HepG2 (cell line): Measurements from ENCODE around the gene CH25H. TPM values are rescaled to one million over a fixed set of nuclear protein-coding genes. Genes with fewer than 3 reads are reported as not detected.

Experiments used
- ATF5 ChIP-seq: sonication (generic); formaldehyde crosslinking; IDR thresholded peaks from 2 replicates; pipeline ENCODE4 v1.4.0; 2020; ENCODE audit warnings: mild to moderate bottlenecking, low read depth, missing genetic modification reagents
- DMTF1 ChIP-seq: sonication (generic); formaldehyde crosslinking; IDR thresholded peaks from 2 replicates; pipeline ENCODE4 v1.4.0; 2020; ENCODE audit warnings: mild to moderate bottlenecking, missing genetic modification reagents
- EEA1 ChIP-seq: sonication (generic); formaldehyde crosslinking; IDR thresholded peaks from 2 replicates; pipeline ENCODE4 v1.5.1; 2020; ENCODE audit warnings: mild to moderate bottlenecking, missing genetic modification reagents, borderline replicate concordance
- JDP2 ChIP-seq: sonication (generic); formaldehyde crosslinking; IDR thresholded peaks from 2 replicates; pipeline ENCODE4 v1.8.1; 2022; ENCODE audit warnings: missing genetic modification reagents, borderline replicate concordance
- KDM5A ChIP-seq: fragments of 200-600 bp; sonication (generic); IDR thresholded peaks from 2 replicates; pipeline ENCODE4 v1.7.0; 2018; ENCODE audit warnings: antibody characterized with exemption, mild to moderate bottlenecking, low read length, borderline replicate concordance
- LRRFIP1 ChIP-seq: sonication (generic); formaldehyde crosslinking; conservative IDR thresholded peaks from 2 replicates; pipeline ENCODE4 v1.4.0; 2020; ENCODE audit warnings: missing genetic modification reagents
- MEF2D ChIP-seq: sonication (generic); formaldehyde crosslinking; IDR thresholded peaks from 2 replicates; pipeline ENCODE4 v1.5.1; 2020; ENCODE audit warnings: mild to moderate bottlenecking, missing genetic modification reagents
- NRL ChIP-seq: sonication (generic); formaldehyde crosslinking; IDR thresholded peaks from 2 replicates; pipeline ENCODE4 v1.5.0; 2020; ENCODE audit warnings: missing genetic modification reagents, mild to moderate bottlenecking, moderate library complexity, borderline replicate concordance
- PAXIP1 ChIP-seq: sonication (generic); formaldehyde crosslinking; conservative IDR thresholded peaks from 2 replicates; pipeline ENCODE4 v1.4.0; 2020; ENCODE audit warnings: mild to moderate bottlenecking, missing genetic modification reagents, moderate library complexity
- PHF21A ChIP-seq: sonication (generic); formaldehyde crosslinking; IDR thresholded peaks from 2 replicates; pipeline ENCODE4 v1.5.0; 2020; ENCODE audit warnings: mild to moderate bottlenecking, missing genetic modification reagents
- RBM22 ChIP-seq: fragments of 200-400 bp; formaldehyde crosslinking; optimal IDR thresholded peaks from 2 replicates; pipeline ENCODE3; 2017; ENCODE audit warnings: mild to moderate bottlenecking, low read length, moderate library complexity
- REL ChIP-seq: sonication (generic); formaldehyde crosslinking; conservative IDR thresholded peaks from 2 replicates; pipeline ENCODE4 v1.8.0; 2022; ENCODE audit warnings: mild to moderate bottlenecking, missing genetic modification reagents, moderate library complexity
- RXRA ChIP-seq: sonication (generic); formaldehyde crosslinking; IDR thresholded peaks from 2 replicates; pipeline ENCODE4 v1.5.1; 2020; ENCODE audit warnings: missing genetic modification reagents
- ZFP36L2 ChIP-seq: sonication (generic); formaldehyde crosslinking; IDR thresholded peaks from 2 replicates; pipeline ENCODE4 v1.4.0; 2020; ENCODE audit warnings: missing genetic modification reagents
- ZNF33A ChIP-seq: sonication (generic); formaldehyde crosslinking; IDR thresholded peaks from 2 replicates; pipeline ENCODE4 v1.5.1; 2020; ENCODE audit warnings: missing genetic modification reagents, mild to moderate bottlenecking, moderate library complexity, borderline replicate concordance
- ZNF441 ChIP-seq: sonication (generic); formaldehyde crosslinking; IDR thresholded peaks from 2 replicates; pipeline ENCODE4 v1.7.0; 2021; ENCODE audit warnings: missing genetic modification reagents, borderline replicate concordance
- ZNF468 ChIP-seq: sonication (generic); formaldehyde crosslinking; IDR thresholded peaks from 2 replicates; pipeline ENCODE4 v1.8.0; 2022; ENCODE audit warnings: mild to moderate bottlenecking, moderate library complexity, missing genetic modification reagents
- polyA plus RNA-seq, 8 experiments: library from polyadenylated mRNA; depleted of rRNA in 3 of 8; stranded (reverse) in 7 of 8; unstranded in 1 of 8; fragments of >200 nt; fragmentation: Illumina TruSeq in 4 of 8; extraction: Trizol in 4 of 8; gene quantifications; 2 replicates each; pipeline versions ENCODE4 v1.2.1 to v1.2.3, GENCODE V29; 2011 to 2016; ENCODE audit warnings: low read depth in 4 of 8, missing spikeins in 1 of 8, mixed read lengths in 1 of 8; ENCODE audit not compliant: insufficient read depth in 1 of 8
- total RNA-seq, 5 experiments: library from RNA; depleted of rRNA; stranded (reverse); fragments of >200 nt; fragmentation: Illumina TruSeq; extraction: Trizol; gene quantifications; 2 replicates each; pipeline ENCODE4 v1.2.3, GENCODE V29; 2016; ENCODE audit warnings: low read depth in 1 of 5
- TF ChIP-seq, protein P1 (sequence below): IDR thresholded peaks from 2 replicates; pipeline ENCODE4 v1.6.1; 2016; ENCODE audit warnings: missing compliant biosample characterization, missing genetic modification reagents, borderline replicate concordance

CH25H gene
- total and polyA plus RNA-seq, 2 of the 13 experiments (the other 11 are each of a cell fraction or from before 2014, with no cell fraction given): not detected

- TF ChIP-seq LRRFIP1 (CRISPR knock-in tag): no peak
- no peak; the same call in 1 of the 2 replicates for TF ChIP-seq KDM5A
- TF ChIP-seq, protein P1, sequence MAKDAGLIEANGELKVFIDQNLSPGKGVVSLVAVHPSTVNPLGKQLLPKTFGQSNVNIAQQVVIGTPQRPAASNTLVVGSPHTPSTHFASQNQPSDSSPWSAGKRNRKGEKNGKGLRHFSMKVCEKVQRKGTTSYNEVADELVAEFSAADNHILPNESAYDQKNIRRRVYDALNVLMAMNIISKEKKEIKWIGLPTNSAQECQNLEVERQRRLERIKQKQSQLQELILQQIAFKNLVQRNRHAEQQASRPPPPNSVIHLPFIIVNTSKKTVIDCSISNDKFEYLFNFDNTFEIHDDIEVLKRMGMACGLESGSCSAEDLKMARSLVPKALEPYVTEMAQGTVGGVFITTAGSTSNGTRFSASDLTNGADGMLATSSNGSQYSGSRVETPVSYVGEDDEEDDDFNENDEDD (CRISPR knock-in tag): peak; percentile 68; the same call in 1 of the 2 replicates
- no peak for TF ChIP-seq ZNF33A (CRISPR knock-in tag)
- TF ChIP-seq RBM22: no peak
- TF ChIP-seq NRL (CRISPR knock-in tag): no peak; the same call in 1 of the 2 replicates
- no peak for TF ChIP-seq DMTF1 (CRISPR knock-in tag)
- TF ChIP-seq PAXIP1: no peak; the same call in 1 of the 2 replicates
- TF ChIP-seq MEF2D (CRISPR knock-in tag): 0 out of 2 replicates have a peak, but pooled peaks have one; percentile 39
- peak; percentile 71 for TF ChIP-seq PHF21A (CRISPR knock-in tag)
- TF ChIP-seq JDP2 (CRISPR knock-in tag): no peak
- peak; percentile 95 for TF ChIP-seq ZNF441
- no peak for TF ChIP-seq ZFP36L2 (CRISPR knock-in tag)
- no peak for TF ChIP-seq EEA1 (CRISPR knock-in tag)
- peak; percentile 56; the same call in 1 of the 2 replicates for TF ChIP-seq RXRA (CRISPR knock-in tag)
- no peak for TF ChIP-seq REL
- no peak for TF ChIP-seq ZNF468 (CRISPR knock-in tag)
- TF ChIP-seq ATF5: no peak
Measured at GRCh38 chr10:89251409-89252224, 44.5 kb upstream of the CH25H start, which contains the start of gene LIPA (continued).
